ENCODE data around the gene CUX1.

Gene CUX1

DNA sequence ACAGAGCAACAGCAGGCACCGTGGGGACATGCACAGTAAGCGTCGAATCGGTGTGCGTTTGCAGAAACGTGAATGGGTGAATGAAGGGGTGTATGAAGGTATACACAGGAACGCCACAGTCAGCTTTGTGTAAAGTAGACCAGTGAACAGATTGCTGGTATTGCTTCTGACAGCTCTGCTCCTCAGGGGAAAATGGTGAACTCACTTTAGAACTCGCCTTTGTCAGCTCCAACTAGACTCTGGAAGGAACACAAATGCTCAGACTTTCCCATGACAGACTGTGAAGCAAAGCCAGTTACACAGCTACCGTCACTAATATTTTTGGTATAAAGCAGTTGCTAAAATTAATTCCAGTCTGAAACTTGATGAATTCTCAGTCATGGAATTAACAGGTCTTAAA lies 78.9 kb downstream of the CUX1 start:
- DNase-seq (ENCODE audit: low spot score), result no peak

DNA sequence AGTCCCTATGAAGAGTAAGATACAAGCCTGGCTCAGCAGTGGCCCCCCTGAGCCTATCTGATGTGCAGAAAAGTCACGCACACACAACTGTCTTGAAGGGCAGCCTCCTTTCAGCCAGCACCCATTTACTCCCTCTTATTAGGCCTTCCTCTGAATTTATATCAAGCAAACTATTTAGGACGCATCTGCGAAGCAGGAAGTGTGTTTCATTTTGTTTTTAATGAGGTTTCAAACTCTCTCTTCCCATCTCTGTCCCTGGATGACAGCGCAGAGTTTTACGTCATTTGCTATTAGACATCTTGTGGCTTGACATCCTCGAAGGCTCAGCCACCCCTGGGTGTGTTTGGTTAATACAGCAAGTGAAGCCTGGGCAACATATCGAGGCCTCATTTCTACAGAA lies 79.5 kb downstream of the CUX1 start:
- DNase-seq (ENCODE audit: low spot score), result no peak

- DNase-seq (ENCODE audit: low spot score), result no peak
Observed at GRCh38 chr7:101898106-101898505, 80.7 kb downstream of the CUX1 start.

- DNase-seq (ENCODE audit: low spot score), result no peak
Observed at GRCh38 chr7:101899616-101900015, 82.2 kb downstream of the CUX1 start.

- no peak for DNase-seq (ENCODE audit: low spot score)
Observed at GRCh38 chr7:101900103-101900502, 82.7 kb downstream of the CUX1 start.

DNA sequence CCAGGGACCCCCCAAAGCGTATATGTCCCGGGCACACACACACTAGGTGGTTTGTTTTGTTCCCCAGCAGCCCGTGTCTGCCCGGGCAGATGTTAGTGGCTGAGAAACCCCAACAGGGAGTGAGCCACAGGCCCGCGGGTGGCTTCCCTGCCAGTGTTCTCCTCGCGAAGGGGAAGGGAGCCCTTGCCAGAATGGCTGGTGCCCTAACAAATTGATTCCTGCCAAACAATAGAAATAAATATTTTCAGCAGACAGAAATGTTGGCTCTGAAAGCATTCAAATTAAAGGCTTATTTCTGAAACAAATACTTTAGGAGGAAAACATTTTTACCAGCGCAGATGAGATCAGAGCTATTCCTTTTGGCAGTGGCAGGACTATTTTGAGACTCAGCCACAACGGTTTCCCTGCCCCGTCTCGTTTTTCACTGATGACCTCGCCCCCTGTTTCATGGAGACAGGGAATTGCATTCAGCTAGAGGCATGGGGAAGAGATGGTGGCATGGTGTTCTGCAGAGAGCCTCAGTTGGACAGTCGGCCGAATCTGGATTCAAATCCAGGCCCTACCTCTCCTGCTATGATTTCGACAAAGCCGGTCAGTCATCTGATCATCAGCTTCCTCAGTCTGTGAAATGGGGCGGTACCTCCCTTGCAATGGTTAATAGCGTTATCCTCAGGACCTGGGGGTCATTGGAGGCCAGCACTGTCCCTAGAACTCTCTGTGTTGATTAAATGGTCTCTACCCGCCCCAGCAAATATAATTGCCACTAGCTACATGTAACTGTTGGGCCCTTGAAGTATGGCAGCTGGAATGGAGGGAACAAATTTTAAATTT lies 84.5 kb downstream of the CUX1 start:
- no peak for DNase-seq (ENCODE audit: low spot score)

GRCh38 chr7:101902680-101903514 lies 85.5 kb downstream of the CUX1 start:
- DNase-seq (ENCODE audit: low spot score), result no peak

DNA sequence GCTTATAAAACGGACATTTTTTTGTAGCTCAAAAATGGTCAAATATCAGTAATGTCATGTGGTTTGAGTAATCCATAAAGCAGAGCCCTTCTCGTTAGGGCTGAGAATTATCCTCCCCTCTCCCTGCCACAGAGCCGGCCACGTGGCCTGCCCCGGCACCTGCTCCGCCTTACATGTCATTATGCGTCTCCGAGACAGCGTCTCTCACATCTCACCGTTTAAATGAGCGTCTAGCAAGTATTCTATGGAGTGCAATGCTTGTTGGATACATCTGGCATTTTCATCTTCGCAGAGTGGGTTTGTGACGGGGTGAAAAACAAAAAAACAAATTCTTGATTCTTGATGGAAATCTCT lies 86.1 kb downstream of the CUX1 start:
- no peak for DNase-seq (ENCODE audit: low spot score)

DNA sequence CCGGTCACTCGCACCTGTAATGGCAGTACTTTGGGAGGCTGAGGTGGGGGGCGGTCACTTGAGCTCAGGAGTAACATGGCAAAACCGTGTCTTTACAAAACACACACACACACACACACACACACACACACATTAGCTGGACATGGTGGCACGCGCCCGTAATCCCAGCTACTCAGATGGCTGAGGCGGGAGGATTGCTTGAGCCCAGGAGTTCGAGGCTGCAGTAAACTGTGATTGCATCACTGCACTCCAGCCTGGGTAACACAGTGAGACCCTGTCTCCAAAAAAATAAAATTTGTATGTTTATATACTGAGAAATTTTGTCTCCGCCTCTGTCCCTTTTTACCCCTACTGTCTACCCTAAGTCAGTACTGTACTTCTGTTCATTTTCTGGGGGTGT lies 86.6 kb downstream of the CUX1 start:
- no peak for DNase-seq (ENCODE audit: low spot score)

DNA sequence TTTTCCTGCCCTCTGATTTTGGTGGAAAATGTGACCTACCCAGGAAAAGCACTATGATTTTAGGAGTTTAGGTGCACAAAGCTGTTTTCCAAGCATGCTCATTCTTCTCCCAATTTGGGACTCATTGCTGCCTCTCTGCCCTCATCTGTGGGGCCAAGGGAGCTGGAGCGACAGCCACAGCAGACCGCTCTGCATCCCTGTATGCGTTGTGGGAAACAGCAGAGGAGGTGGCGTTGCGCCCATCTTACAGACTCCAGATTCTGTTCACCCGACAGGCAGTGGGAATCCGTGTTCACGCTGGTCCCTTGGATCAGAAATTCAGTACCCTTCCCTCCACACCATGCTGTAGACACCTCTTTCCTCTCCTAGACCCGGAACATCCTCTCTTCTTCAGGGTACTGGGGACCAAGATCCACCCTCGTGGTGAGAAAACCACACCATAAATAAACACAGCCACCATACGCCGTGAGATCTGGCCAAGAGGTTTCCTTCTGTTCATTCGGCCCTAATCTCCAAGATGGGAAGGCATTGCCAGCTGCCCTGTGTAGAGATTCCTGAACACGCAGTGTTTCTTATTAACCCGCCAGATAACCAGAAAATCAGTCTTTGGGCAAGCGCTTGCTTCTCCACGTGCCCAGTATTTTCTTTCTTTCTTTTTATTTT lies 87.9 kb downstream of the CUX1 start:
- DNase-seq (ENCODE audit: low spot score), result no peak

DNA sequence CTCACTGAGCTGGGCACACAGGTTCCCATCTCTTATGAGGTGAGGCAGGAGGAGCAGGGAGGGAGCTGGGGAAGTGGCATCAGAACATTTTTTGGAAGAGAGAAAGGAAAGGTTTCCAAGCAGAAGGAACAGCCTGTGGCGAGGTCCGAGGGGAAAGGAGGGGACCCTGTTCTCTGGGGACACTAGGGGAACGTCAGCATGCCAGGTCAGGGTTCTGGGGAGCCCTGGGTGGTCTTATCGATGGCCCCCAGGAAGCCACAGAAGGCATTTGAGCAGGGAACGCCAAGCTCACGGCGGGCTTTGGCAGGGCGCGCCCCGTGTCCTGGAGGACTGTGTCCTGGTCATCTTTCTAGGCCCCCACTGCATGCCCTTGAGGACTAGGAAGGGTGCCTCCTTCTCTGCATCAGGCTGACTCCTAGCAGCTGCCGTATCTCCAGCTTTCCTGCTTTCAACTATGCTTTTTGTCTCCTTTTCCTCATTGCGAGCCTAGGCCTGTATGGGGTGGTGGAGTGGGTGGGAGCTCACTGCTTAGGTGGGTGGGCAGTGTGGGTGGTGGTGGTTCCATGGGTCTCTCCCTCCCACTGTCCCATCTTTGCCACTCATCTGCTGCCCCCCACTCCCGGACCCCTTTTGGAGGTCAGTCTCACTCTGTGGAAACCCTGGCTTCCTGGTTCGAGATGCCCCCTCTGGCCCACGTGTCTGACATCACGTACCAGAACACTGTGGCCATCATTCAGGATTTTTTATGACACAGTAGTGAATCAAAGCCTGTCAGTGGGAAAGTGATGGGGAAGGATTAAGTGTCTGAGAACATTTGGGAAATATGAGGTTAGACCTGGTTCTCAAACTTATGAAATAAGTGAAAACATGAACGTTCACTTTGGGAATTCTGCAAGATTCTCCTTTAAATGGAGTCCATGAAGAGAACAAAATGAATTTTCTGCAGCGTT lies 89.1 kb downstream of the CUX1 start:
- DNase-seq (ENCODE audit: low spot score), result no peak

DNA sequence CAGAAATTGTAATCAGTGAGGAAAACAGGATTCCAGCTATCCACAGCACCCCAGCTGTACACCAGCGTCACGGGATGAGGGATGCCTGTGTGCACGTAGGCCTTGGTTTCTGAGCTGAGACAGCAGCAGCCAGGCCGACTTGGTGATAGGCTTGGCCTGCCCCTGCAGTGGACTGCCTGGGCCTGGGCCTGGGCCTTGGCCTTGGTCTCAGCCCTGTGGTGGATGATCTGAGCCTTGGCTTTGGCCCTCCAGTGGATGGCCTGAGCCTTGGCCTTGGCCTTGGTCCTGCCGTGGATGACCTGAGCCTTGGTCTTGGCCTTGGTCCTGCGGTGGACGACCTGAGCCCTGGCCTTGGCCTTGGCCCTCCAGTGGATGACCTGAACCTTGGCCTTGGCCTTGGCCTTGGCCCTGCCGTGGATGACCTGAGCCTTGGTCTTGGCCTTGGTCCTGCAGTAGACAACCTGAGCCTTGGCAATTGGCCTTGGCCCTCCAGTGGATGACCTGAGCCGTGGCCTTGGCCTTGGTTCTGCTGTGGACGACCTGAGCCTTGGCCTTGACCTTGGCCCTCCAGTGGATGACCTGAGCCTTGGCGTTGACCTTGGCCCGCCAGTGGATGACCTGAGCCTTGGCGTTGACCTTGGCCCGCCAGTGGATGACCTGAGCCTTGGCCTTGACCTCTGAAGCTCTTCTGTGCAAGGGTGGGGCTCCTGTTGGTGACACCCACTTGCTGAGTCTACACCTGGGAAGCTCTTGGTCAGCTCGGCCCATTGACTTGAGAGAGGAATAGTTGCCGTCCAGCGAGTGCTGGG lies 93.8 kb downstream of the CUX1 start:
- DNase-seq (ENCODE audit: low spot score), result no peak

GRCh38 chr7:101911800-101912715 lies 94.6 kb downstream of the CUX1 start:
- peak; percentile 52 for DNase-seq (ENCODE audit: low spot score)

DNA sequence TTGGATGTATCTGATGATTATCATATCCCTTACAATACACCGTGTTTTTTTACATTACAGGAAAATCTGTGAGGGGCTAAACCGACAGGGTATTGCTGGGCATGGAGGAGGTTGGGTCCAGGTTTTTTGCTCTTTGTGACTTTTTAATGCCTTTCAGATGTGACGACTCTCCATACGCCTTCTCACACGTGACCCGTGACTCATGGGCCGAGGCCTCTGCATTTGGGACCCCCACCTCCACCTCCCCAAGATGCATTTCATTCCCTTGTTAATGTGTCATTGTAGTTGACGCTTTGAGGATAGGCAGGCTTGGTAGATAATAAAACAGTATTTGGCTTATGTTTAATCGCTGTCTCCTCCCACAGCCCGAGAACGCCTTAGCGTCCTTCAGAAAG lies 95.3 kb downstream of the CUX1 start:
- DNase-seq (ENCODE audit: low spot score), result no peak

- no peak for DNase-seq (ENCODE audit: low spot score)
Observed at GRCh38 chr7:101913247-101913721, 95.9 kb downstream of the CUX1 start.

GRCh38 chr7:101913851-101914250 lies 96.4 kb downstream of the CUX1 start:
- DNase-seq (ENCODE audit: low spot score), result no peak

DNA sequence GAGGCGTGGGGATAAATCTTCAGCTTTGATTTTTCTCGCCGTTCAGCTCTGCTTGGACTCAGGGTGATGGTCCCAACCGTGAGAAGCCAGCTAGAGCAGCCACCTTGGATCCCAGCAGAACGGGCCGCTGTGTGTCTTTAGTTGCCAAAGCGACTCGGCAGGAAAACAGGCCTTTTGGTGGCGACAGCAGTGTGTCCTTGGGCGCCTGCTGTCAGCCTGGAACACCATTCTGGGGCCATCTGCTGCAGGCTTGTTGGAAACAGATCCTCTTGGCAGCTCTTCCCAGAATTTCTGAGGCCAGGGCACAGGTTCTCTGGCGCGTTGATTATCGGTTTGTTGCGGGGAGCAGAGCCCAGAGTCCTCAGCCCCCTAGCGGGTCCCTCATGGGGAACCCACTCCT lies 97.6 kb downstream of the CUX1 start:
- no peak for DNase-seq (ENCODE audit: low spot score)

DNA sequence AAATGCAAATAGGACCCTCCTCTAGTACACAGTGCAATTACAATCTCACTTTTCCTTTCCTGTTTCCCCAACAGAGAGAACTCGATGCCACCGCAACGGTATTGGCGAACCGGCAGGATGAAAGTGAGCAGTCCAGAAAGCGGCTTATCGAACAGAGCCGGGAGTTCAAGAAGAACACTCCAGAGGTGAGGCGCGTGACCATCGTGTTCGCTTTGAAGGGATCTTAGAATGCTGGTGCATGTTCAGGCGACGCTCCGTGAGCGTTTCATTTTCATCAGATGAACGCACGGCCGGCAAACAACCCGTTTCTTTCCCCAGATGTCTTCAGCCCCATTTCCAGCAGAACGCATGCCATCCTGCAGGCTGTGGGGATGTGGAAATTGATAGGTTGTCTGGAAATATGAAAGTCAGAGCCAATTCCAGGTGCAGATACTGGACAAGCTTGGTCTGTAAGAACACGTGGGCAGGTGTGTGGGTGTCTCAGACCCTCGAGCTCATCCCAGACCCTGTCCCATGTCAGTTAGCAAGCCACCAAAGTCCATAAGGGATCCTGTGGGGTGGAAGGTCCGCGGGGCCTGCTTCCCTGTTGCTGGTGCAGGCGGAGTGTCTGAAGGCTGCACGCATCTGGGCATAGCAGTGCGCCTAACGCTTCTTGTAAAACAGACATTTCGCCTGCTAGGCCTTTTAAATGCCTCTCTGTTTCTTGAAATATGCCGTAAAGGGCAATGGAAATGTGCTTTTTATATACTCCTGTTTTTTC lies 98.8 kb downstream of the CUX1 start:
- DNase-seq (ENCODE audit: low spot score), result no peak

- DNase-seq (ENCODE audit: low spot score), result no peak
Observed at GRCh38 chr7:101916876-101917275, 99.5 kb downstream of the CUX1 start.
